ENCODE results near the gene NUTM2F.
A peak's percentile ranks its signal among the peaks of the same experiment; 100 is the strongest.
"Not testable (repeated sequence)": the region's sequence is repeated elsewhere in the genome, so short reads cannot be mapped to it uniquely, and the experiment has no call there.

Gene NUTM2F, protein sequence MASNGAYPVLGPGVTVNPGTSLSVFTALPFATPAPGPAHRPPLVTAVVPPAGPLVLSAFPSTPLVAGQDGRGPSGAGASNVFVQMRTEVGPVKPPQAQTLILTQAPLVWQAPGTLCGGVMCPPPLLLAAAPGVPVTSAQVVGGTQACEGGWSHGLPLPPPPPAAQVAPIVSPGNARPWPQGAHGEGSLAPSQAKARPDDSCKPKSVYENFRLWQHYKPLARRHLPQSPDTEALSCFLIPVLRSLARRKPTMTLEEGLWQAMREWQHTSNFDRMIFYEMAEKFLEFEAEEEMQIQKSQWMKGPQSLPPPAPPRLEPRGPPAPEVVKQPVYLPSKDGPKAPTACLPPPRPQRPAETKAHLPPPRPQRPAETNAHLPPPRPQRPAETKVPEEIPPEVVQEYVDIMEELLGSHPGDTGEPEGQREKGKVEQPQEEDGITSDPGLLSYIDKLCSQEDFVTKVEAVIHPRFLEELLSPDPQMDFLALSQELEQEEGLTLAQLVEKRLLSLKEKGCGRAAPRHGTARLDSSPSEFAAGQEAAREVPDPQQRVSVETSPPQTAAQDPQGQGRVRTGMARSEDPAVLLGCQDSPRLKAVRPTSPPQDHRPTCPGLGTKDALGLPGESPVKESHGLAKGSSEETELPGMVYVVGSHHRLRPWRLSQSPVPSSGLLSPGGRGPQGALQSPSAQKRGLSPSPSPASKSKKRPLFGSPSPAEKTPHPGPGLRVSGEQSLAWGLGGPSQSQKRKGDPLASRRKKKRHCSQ

DNA sequence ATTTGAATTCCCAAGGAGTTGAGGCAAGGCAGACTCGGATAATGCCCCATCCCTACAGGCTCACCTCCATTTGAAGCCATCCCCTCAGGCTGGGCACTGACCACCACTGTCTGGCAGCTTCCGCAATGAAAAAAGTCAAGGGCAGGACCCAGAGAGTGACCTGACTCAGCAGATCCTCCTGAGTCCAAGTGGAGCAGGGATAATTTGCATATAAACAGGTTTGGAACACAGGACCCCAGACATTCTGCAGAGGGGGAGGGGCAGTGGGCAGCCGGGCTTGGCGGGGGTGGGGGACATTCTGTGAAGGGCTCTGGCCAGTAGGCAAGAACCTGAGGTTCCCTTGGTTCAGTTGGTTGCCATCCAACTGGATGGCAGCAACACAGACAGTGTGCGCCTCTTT is at the start of gene NUTM2F:
NUTM2F (minus strand) TSS at position 101 of the 400 bp plus-strand sequence; CDS start at position 80, 21 bp downstream.
- DNase-seq (ENCODE audit: low read depth); in situ Hi-C loops (cut with HindIII; ENCODE audit: low sequenced_read_pairs); H3K4me3 ChIP-seq (ENCODE audit: low read depth, low read length): not testable (repeated sequence)

DNA sequence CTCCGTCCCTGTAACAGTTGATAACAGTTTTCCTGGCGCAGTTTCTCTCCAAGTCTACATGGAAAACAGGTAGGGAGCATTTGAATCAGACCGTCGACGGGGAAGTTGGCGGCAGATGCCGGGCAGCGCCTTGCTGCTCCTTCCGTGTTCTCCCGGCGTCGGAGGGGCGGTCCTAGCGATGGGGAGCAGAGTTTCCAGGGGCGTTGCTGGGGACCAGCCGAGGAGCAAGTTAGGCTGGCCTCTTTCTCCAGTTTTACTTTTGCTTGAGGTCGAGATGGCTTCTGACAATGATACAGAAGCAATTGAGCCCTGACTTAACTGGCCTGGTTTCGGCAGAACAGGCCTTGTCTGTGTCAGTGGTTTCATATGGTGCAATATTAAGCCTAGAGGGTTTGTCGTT is 46.8 kb upstream of the NUTM2F start:
- H3K4me3 ChIP-seq (ENCODE audit: low read depth, low read length): peak overlapping the region; percentile 48
- DNase-seq (ENCODE audit: low read depth); in situ Hi-C loops (cut with HindIII; ENCODE audit: low sequenced_read_pairs): not testable (repeated sequence)

- H3K4me3 ChIP-seq (ENCODE audit: low read depth, low read length): peak overlapping the region; percentile 48
- in situ Hi-C loops (cut with HindIII; ENCODE audit: low sequenced_read_pairs): not testable (repeated sequence)
- peak; percentile 56 for DNase-seq (ENCODE audit: low read depth)
Measured at GRCh38 chr9:94374176-94375056, 46.0 kb upstream of the NUTM2F start.

GRCh38 chr9:94373779-94374175 is 45.3 kb upstream of the NUTM2F start:
- in situ Hi-C loops (cut with HindIII; ENCODE audit: low sequenced_read_pairs); DNase-seq (ENCODE audit: low read depth): not testable (repeated sequence)
- H3K4me3 ChIP-seq (ENCODE audit: low read depth, low read length): peak overlapping the region; percentile 48

DNA sequence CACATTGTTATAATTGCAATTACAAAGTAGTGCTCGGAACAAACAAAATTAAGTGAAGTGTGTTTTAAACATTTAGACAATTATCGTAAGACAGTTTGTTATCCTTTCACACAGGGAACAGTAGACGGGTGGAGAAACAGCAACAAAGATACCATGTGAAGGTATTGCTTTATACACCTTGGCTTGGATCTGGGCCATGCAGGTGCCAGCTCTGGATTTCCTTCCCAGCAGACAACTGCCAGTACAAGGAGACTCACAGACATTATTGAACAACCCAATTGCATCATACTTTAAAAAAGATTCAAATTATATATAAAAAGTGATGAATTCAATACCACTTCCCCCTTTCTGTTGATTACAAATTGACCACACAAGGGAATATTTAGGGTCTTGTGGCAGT is 41.8 kb upstream of the NUTM2F start:
- DNase-seq (ENCODE audit: low read depth); in situ Hi-C loops (cut with HindIII; ENCODE audit: low sequenced_read_pairs); H3K4me3 ChIP-seq (ENCODE audit: low read depth, low read length): not testable (repeated sequence)

- H3K4me3 ChIP-seq (ENCODE audit: low read depth, low read length); in situ Hi-C loops (cut with HindIII; ENCODE audit: low sequenced_read_pairs); DNase-seq (ENCODE audit: low read depth): not testable (repeated sequence)
Measured at GRCh38 chr9:94364093-94364614, 35.7 kb upstream of the NUTM2F start.

DNA sequence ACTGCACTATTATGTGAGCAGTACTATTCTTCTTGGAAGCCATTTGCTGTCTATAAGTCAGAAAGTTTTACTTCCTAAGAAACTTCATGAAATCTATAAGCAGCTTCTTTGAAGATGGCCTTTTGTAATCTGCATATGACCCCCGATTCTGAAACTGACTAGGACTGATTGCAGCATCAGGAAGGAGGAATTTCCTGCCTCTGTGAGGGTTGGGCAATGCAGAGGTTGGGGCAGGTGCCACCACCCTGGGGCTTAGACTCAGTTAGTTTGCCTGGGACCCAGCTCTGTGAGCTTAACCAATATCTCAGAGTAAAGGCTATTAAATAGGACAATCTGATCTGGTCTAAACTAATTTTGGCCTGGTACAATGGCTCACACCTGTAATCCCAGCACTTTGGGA is 28.7 kb upstream of the NUTM2F start:
- in situ Hi-C loops (cut with HindIII; ENCODE audit: low sequenced_read_pairs); DNase-seq (ENCODE audit: low read depth): not testable (repeated sequence)

GRCh38 chr9:94351901-94352723 is 23.7 kb upstream of the NUTM2F start:
- DNase-seq (ENCODE audit: low read depth); in situ Hi-C loops (cut with HindIII; ENCODE audit: low sequenced_read_pairs); H3K4me3 ChIP-seq (ENCODE audit: low read depth, low read length): not testable (repeated sequence)

More for the DNA sequence above, 28.7 kb upstream of the NUTM2F start:
- not testable (repeated sequence) for H3K4me3 ChIP-seq (ENCODE audit: low read depth, low read length)

DNA sequence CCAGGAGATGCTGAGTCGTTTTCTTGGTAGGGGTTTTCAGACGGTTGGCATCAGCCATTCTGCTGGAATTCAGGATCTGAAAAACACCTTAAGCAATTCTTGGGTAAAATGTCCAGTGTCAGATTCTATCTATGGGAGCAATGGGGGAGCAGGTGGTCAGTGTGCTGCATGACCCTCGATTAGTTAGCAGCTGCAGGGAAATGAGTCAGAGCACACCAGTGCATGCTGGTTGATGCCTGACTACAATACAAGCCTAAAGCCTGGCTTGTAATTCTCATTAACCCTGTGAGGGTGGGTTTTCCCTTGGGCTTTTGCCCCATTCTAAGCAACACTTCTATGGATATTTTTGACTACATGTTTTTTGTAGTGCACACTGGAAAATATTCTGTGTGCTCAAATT is 20.3 kb upstream of the NUTM2F start:
- DNase-seq (ENCODE audit: low read depth); in situ Hi-C loops (cut with HindIII; ENCODE audit: low sequenced_read_pairs); H3K4me3 ChIP-seq (ENCODE audit: low read depth, low read length): not testable (repeated sequence)

DNA sequence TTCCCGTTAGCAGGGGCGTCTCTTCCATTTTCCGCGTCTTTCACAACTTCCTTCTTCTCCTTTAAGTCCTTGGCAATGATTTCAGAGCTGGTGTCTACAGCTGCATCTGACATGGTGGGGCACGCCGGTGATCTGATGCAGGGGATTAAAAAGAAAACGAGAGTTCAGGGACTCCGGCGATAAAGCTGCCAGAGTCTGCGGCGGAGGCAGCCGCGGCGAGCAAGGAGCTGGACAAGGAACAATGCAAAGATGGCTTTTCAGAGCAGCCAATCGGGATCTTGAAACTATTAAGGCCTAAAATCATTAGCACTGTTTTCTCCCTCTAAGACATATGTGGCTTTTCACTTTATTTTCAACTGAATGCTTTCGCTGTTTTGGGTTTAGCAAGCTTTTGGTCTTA is 19.0 kb upstream of the NUTM2F start:
- in situ Hi-C loops (cut with HindIII; ENCODE audit: low sequenced_read_pairs); H3K4me3 ChIP-seq (ENCODE audit: low read depth, low read length); DNase-seq (ENCODE audit: low read depth): not testable (repeated sequence)

DNA sequence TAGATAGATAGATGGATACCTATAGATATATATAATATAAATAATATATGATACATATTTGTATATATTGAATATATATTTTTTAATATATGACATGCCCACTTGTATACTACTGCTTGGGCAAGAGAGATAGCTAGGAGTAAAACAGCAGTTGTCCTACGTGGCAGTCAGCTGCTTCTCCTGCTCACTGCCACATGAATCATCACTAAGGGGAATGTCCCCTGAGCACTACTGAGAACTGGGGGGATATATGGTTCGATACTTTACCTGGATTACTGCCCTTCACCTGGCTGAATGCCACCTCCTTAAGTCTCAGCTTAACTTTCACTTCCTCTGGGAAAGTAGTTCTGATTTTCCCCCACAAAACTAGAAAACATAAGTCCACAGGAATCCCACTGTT is 13.3 kb upstream of the NUTM2F start:
- in situ Hi-C loops (cut with HindIII; ENCODE audit: low sequenced_read_pairs); H3K4me3 ChIP-seq (ENCODE audit: low read depth, low read length); DNase-seq (ENCODE audit: low read depth): not testable (repeated sequence)

- in situ Hi-C loops (cut with HindIII; ENCODE audit: low sequenced_read_pairs); H3K4me3 ChIP-seq (ENCODE audit: low read depth, low read length); DNase-seq (ENCODE audit: low read depth): not testable (repeated sequence)
Measured at GRCh38 chr9:94340750-94341149, 12.3 kb upstream of the NUTM2F start.

DNA sequence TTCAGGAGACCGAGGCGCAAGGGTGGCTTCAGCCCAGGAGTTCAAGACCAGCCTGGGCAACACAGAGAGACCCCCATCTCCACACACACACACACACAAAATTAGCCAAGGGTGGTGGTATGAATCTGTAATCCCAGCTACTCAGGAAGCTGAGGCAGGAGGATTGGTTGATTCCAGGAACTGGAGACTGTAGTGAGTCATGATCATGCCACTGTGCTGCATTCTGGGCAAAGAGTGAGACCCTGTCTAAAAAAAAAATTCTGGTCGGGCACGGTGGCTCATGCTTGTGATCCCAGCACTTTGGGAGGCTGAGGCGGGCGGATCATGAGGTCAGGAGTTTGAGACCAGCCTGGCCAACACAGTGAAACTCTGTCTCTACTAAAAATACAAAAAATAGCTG is 11.2 kb upstream of the NUTM2F start:
- DNase-seq (ENCODE audit: low read depth); H3K4me3 ChIP-seq (ENCODE audit: low read depth, low read length); in situ Hi-C loops (cut with HindIII; ENCODE audit: low sequenced_read_pairs): not testable (repeated sequence)

DNA sequence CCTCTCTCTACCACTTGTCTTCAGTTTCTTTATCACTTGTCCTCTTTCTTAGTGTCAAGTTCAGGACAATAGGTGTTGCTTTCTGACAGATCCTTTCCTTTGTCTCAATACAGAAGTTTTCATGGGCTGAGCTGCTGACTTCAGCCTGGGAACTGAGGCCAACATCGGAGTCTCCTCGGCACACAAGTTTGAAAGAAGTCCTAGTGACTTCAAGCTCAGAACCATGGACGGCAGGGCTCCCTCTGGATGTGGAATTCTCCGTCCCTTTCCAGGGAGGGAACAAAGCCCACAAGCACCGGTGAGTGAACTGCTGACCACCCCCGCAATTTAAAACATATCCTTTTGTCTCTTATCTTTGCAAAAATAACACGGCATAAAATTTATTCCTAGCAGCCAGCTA is 10.3 kb upstream of the NUTM2F start:
- in situ Hi-C loops (cut with HindIII; ENCODE audit: low sequenced_read_pairs); H3K4me3 ChIP-seq (ENCODE audit: low read depth, low read length); DNase-seq (ENCODE audit: low read depth): not testable (repeated sequence)

- in situ Hi-C loops (cut with HindIII; ENCODE audit: low sequenced_read_pairs); DNase-seq (ENCODE audit: low read depth); H3K4me3 ChIP-seq (ENCODE audit: low read depth, low read length): not testable (repeated sequence)
Measured at GRCh38 chr9:94336445-94336844, 8.0 kb upstream of the NUTM2F start.

DNA sequence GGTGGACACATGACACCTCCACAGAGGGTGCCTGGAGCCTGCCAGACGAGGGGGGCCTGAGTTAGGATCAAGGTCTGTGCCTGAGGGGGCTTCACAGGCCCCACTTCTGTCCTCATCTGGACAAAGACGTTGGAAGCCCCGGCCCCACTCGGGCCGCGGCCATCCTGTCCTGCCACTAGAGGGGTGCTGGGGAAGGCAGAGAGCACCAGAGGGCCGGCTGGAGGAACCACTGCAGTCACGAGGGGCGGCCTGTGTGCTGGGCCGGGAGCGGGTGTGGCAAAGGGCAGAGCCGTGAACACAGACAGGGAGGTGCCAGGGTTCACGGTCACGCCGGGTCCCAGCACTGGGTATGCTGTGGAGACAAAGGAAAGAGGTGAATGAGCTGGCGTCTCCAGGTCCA is 2.9 kb downstream of the NUTM2F start:
- in situ Hi-C loops (cut with HindIII; ENCODE audit: low sequenced_read_pairs); DNase-seq (ENCODE audit: low read depth); H3K4me3 ChIP-seq (ENCODE audit: low read depth, low read length): not testable (repeated sequence)

All from astrocyte of the cerebellum (primary cell).